Measurements from ENCODE around the gene PNKD.

- no peak for TF ChIP-seq CEBPB (IDR thresholded peaks at IDR 0.05)
- no peak for TF ChIP-seq USF2 (IDR thresholded peaks at IDR 0.05)
- no peak for TF ChIP-seq CTCF (IDR thresholded peaks at IDR 0.05)
- TF ChIP-seq POLR2A (IDR thresholded peaks at IDR 0.05; ENCODE audit: low read length), result no peak
- no peak for TF ChIP-seq JUNB (IDR thresholded peaks at IDR 0.05)
These were observed 24.2 kb downstream of the PNKD start for GRCh38 chr2:218294430-218295022.
